Sigmoid colon (tissue), 7 donors: ENCODE data around the gene LONP1. TPM values are rescaled to one million over a fixed set of nuclear protein-coding genes. Genes with fewer than 3 reads are reported as not detected.

ENCODE experiments used
- DNase-seq: peaks from one replicate; pipeline ENCODE4 v3.0.0-alpha.2; 2019
- H3K27ac ChIP-seq, 4 donors: fragments of 200-600 bp; sonication (generic); one replicate each; pipeline ENCODE4 v1.5.1; 2016 to 2019; ENCODE audit warnings: mild to moderate bottlenecking in 1 of 4
- H3K27me3 ChIP-seq, 3 donors: fragments of 200-600 bp; sonication (generic); one replicate each; pipeline ENCODE4 v1.5.1; 2019; ENCODE audit warnings: mild to moderate bottlenecking in 1 of 3
- H3K36me3 ChIP-seq, 4 donors: fragments of 200-600 bp; sonication (generic); one replicate each; pipeline ENCODE4 v1.5.1; 2016 to 2019
- H3K4me1 ChIP-seq, 4 donors: fragments of 200-600 bp; sonication (generic); one replicate each; pipeline ENCODE4 v1.5.1; 2017 to 2019
- H3K4me3 ChIP-seq, 4 donors: fragments of 200-600 bp; sonication (generic); one replicate each; pipeline ENCODE4 v1.5.1; 2017 to 2019; ENCODE audit warnings: mild to moderate bottlenecking in 2 of 4, moderate library complexity in 1 of 4
- H3K9me3 ChIP-seq, 4 donors: fragments of 200-600 bp in 3 of 4; sonication (generic) in 3 of 4; one replicate each; pipeline versions ENCODE4 v1.5.1 to v1.6.1; 2013 to 2019
- CTCF ChIP-seq, 4 experiments: fragments of 450-650 bp in 3 of 4; fragments of 200-600 bp in 1 of 4; IDR thresholded peaks; one replicate each; pipeline ENCODE4 v1.5.1; 2016 to 2019; ENCODE audit warnings: antibody characterized with exemption in 4 of 4, mild to moderate bottlenecking in 3 of 4, moderate library complexity in 2 of 4
- EP300 ChIP-seq, 4 donors: sonication (generic); formaldehyde crosslinking; IDR thresholded peaks; one replicate each; pipeline ENCODE4 v1.6.1; 2017; ENCODE audit warnings: antibody characterized with exemption in 4 of 4
- POLR2A ChIP-seq, 2 donors: fragments of 450-650 bp; IDR thresholded peaks; one replicate each; pipeline ENCODE4 v1.6.1; 2016; ENCODE audit warnings: antibody characterized with exemption in 2 of 2, mild to moderate bottlenecking in 2 of 2, moderate library complexity in 2 of 2
- POLR2AphosphoS5 ChIP-seq, 4 donors: sonication (generic); formaldehyde crosslinking; IDR thresholded peaks; one replicate each; pipeline ENCODE4 v1.6.1; 2017; ENCODE audit warnings: antibody characterized with exemption in 4 of 4
- WGBS, 2 donors: extraction: QIAGEN DNeasy Blood & Tissue Kit; methylation state at CpG; one replicate each; pipeline ENCODE4 v1.1.7; 2013; 5-methylcytosine and 5-hydroxymethylcytosine counted together
- intact Hi-C: fragments of 100-400 bp; cut with DNase I; formaldehyde crosslinking; loops from one replicate; pipeline ENCODE4 v1.15.1; 2023
- polyA plus RNA-seq, 3 donors: library from polyadenylated mRNA; stranded (reverse); fragments of 200-250 nt; gene quantifications; one replicate each; pipeline ENCODE4 v1.2.3, GENCODE V29; 2013
- total RNA-seq, 4 donors: library from RNA; depleted of rRNA; stranded (reverse); fragments of >200 nt; gene quantifications; one replicate each; pipeline ENCODE4 v1.1.0, GENCODE V29; 2016
- donor health status: healthy with polysubstance abuse.
- donor health status: Bipolar disorder and iron deficiency.
- donor health status: healthy.

Gene LONP1
- total and polyA plus RNA-seq, 7 donors: 24.0 to 62.6 (median 31.1) TPM

DNA sequence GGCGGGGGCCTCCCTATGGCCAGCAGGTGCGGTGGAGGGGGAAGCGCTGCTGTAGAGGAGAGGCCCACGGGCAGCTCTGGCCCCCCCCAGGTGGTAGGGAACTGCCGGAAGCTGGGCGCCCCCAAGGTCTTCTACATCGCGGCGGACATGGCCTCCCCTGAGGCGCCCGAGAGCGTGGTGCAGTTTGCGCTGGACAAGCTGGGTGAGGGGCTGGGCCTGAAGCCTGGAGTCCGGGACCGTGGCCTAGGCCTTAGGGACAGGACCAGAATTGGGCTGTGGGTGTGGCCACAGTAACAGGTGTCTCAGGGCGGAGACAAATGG is 33.7 kb downstream of the LONP1 start:
- H3K9me3 ChIP-seq: no peaks in the 10 kb centered on the region
- no peaks in the 10 kb centered on the region for H3K36me3 ChIP-seq
- peaks cover 0 to 28% (median 22%) of the 10 kb centered on the region in 4 donors for H3K4me1 ChIP-seq
- H3K27me3 ChIP-seq: no peaks in the 10 kb centered on the region
- peak overlapping the region; percentile 42 to 65 (median 52) for H3K4me3 ChIP-seq
- 20 to 28% methylated on average over 16 of the region's 16 CpGs for WGBS, 2 donors
- H3K27ac ChIP-seq: peak overlapping the region; percentile 71 to 93 (median 84)
- no peak for TF ChIP-seq EP300 (IDR thresholded peaks at IDR 0.05)
- no peak for TF ChIP-seq POLR2A (IDR thresholded peaks at IDR 0.05)
- TF ChIP-seq POLR2AphosphoS5 (IDR thresholded peaks at IDR 0.05): no peak
- no peak for TF ChIP-seq CTCF (IDR thresholded peaks at IDR 0.05)
- intact Hi-C loops: no loop called here
- no peak for DNase-seq

DNA sequence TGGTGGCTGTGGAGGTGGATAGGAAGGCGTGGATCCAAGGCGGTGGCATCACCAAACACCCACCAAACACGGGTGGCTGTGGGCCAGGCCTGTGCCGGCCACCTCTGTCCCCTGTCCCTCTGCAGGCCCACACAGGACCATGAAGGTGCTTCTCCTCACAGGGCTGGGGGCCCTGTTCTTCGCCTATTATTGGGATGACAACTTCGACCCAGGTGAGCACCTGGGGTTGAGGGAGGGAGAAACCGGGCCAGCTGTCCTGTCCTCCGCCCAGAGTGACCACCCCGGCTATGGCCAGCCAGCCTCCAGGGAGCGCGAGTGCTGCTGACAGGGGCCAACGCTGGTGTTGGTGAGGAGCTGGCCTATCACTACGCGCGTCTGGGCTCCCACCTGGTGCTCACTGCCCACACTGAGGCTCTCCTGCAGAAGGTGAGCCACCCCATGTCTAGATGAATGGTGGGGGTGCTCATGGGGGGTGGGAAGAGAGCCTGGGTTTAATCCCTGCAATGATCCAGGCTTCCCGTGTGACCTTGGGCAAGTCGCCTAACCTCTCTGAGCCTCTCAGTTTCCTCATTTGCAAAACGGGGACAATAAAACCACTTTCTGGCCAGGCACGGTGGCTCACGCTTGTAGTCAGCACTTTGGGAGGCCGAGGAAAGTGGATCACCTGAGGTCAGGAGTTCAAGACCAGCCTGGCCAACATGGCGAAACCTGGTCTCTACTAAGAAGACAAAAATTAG is 35.1 kb downstream of the LONP1 start:
- H3K4me1 ChIP-seq: peaks cover 0 to 25% (median 17%) of the 10 kb centered on the region in 4 donors
- intact Hi-C loops: no loop called here
- TF ChIP-seq CTCF (IDR thresholded peaks at IDR 0.05) (no peak), EP300 (IDR thresholded peaks at IDR 0.05) (no peak), POLR2A (IDR thresholded peaks at IDR 0.05) (no peak), POLR2AphosphoS5 (IDR thresholded peaks at IDR 0.05) (no peak)
- H3K4me3 ChIP-seq: no peak overlapping the region
- H3K27ac ChIP-seq: no peak overlapping the region
- WGBS, 2 donors: 86 to 93% methylated on average over 22 of the region's 22 CpGs
- no peaks in the 10 kb centered on the region for H3K27me3 ChIP-seq
- no peak for DNase-seq
- H3K9me3 ChIP-seq: no peaks in the 10 kb centered on the region
- no peaks in the 10 kb centered on the region for H3K36me3 ChIP-seq

DNA sequence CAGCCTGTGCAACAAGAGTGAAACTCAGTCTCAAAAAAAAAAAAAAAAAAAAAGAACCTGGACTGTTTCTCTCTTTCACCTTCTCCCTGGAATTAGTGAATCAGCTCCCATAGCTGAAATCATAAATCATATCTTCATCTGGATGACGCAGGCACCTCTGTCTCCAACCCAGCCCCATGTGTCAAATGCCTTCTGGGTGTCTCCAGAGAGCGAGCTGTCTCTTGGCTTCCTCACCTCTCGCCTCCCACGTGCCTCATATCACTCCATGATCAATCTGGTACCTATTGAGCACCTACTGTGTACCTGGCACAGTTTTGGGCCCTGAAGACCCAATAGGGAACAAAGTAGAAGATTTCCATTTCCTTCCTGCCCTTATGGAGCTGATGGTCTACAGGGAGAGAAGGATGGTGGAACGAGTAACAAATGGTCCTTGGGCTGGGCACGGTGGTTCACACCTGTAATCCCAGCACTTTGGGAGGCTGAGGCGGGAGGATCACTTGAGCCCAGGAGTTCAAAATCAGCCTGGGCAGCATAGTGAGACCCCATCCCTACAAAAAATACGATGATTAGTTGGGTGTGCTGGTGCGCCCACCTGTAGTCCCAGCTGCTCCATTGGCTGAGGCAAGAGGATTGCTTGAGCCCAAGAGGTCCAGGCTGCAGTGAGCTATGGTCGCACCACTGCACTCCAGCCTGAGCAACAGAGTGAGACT is 36.6 kb downstream of the LONP1 start:
- Histone ChIP-seq H3K36me3 (peaks cover 0 to 2% (median under 1%) of the 10 kb centered on the region in 4 donors), H3K4me3 (no peak overlapping the region), H3K27ac (no peak overlapping the region), H3K27me3 (no peaks in the 10 kb centered on the region), H3K9me3 (no peaks in the 10 kb centered on the region), H3K4me1 (peaks cover 0 to 35% (median 25%) of the 10 kb centered on the region in 4 donors)
- DNase-seq: no peak
- 93 to 96% methylated on average over 10 of the region's 10 CpGs for WGBS, 2 donors
- intact Hi-C loops: no loop called here
- TF ChIP-seq EP300 (IDR thresholded peaks at IDR 0.05) (no peak), POLR2A (IDR thresholded peaks at IDR 0.05) (no peak), CTCF (IDR thresholded peaks at IDR 0.05) (no peak), POLR2AphosphoS5 (IDR thresholded peaks at IDR 0.05) (no peak)

DNA sequence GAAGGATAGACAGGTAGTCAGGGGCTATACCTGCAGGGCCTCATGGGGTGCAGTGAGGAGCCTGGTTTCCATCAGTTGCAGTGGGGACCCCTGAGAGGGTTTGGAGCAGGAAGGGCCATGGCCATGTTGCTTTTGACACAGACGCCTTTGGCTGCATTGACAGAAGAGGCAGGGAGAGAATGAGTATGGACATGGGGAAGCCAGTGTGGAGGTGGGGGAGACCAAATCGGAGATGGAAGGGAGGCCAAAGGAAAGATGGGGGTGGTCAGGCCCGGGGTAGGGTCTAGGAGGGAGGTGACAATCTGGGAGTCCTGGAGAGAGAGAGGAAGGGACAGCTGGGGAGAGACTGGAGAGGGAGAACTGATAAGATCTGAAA is 37.9 kb downstream of the LONP1 start:
- H3K27me3 ChIP-seq: no peaks in the 10 kb centered on the region
- H3K36me3 ChIP-seq: peaks cover 0 to 10% (median 3%) of the 10 kb centered on the region in 4 donors
- 90 to 93% methylated on average over 3 of the region's 3 CpGs for WGBS, 2 donors
- no peak for DNase-seq
- H3K4me3 ChIP-seq: no peak overlapping the region
- H3K4me1 ChIP-seq: peaks cover 0 to 29% (median 19%) of the 10 kb centered on the region in 4 donors
- no peak for TF ChIP-seq CTCF (IDR thresholded peaks at IDR 0.05)
- TF ChIP-seq POLR2A (IDR thresholded peaks at IDR 0.05): no peak
- no peak for TF ChIP-seq POLR2AphosphoS5 (IDR thresholded peaks at IDR 0.05)
- no peak for TF ChIP-seq EP300 (IDR thresholded peaks at IDR 0.05)
- intact Hi-C loops: no loop called here
- H3K9me3 ChIP-seq: no peaks in the 10 kb centered on the region
- no peak overlapping the region for H3K27ac ChIP-seq
